ENCODE results near the gene CACNB1.
"Not testable (repeated sequence)": the region's sequence is repeated elsewhere in the genome, so short reads cannot be mapped to it uniquely, and the experiment has no call there.

CACNB1 gene

GRCh38 chr17:39150104-39150634 lies 47.3 kb downstream of the CACNB1 start:
- no peak for DNase-seq

DNA sequence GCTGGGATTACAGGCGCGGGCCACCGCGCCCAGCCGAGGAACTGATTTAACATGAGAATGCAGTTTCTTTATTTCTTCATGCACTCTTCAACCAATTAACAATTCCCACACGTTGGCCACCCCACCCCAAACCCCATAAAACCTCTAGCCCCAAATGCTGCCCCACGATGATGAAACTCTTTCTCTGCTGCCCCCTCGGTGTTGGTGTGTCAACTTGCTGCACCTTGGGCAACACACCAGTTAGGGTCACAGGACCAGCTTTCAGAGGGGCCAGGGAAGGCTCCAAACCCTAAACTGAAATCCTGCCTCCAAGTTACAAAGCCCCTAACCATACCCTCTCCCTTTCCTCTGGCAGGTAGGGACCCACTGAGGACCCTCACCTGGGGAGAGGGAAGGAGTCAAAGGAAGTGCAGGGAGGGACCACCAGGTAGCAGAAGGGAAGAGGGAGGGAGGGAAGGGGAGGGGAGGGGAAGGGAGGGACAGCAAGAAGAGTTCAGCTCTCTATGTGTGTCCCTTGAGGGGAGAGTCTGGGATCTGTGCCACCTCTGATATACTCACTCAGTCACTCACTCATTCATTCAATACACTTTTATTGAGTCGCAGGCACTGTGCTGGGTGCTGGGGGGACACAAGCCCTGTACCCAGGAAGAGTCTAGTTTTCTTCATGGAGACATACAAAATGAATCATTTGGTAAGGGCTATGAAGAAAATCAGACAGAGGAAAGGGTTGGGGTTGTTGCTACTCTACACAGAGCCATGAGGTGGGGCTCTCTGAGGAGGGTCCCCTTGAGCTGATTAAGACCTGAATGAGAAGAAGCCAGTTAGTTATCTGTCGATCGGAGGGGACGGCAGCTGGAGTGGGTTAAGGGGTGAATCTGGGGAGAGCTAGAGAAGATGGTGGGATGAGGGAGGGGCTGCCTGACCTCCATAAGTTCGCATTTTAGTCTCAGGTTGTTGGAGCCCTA lies 50.0 kb downstream of the CACNB1 start:
- no peak for DNase-seq

DNA sequence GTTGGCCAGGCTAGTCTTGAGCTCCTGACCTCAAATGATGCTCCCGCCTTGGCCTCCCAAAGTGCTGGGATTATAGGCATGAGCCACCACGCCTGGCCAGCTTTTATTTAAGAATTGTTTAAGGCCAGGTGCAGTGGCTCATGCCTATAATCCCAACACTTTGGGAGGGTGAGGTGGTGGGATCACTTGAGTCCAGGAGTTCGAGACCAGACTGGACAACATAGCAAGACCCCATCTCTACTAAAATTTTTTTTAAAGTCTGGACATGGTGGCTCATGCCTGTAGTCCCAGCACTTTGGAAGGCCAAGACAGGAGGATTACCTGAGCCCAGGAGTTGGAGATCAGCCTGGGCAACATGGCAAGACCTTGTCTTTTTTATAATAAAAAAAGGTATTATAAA lies 51.2 kb downstream of the CACNB1 start:
- no peak for DNase-seq

DNA sequence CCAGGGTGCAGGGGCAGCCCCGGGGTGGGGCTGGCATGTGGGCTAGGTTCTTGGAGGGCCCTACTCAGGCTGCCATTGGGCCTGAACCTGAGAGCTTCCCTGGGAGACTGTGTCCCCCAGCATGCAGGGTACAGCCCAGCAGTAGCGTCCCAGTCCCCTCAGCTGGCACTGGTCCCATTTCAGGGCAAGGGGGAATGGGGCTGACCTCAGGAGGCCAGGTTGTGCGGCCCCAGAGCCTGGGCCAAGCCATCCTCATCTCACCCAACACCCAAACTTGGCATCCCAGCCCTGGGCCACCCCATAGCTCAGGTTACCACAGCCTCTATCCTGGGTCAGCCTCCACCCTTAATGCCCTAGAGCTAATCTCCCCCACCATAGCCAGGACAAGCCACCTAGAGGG lies 52.3 kb downstream of the CACNB1 start:
- DNase-seq: no peak

- DNase-seq: no peak
Observed at GRCh38 chr17:39144416-39144840, 53.0 kb downstream of the CACNB1 start.

- no peak for DNase-seq
Observed at GRCh38 chr17:39143552-39144093, 53.8 kb downstream of the CACNB1 start.

DNA sequence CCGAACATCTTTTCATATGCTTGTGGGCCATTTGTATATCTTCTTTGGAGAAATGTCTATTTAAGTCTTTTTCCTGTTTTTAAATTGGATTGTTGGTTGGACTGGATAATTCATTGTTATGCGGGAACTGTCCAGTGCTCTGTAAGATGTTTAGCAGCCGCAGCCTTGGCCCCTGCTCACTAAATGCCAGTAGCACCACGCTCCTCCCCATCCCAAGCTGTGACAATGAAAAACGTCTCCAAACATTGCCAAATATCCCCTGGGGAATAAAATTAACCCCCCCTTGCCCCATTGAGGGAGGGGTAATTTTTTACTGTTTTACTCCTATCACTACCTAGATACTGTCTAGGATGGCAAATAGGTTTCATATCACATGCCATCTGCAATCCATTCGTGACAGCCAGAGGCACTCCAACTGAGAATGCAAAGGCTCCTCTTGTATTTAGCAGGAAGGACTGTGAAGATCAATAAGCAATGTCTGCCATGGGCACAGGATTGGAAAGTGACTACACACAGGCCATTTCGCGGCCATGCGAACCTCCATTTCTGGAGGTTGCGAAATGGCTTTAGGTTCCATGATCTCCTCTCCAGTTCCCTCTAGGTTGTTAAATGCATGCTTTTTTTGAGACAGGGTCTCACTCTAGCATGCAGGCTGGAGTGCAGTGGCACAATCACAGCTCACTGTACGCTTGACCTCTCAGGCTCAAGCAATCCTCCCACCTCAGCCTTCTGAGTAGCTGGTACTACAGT lies 55.4 kb downstream of the CACNB1 start:
- no peak for DNase-seq

DNA sequence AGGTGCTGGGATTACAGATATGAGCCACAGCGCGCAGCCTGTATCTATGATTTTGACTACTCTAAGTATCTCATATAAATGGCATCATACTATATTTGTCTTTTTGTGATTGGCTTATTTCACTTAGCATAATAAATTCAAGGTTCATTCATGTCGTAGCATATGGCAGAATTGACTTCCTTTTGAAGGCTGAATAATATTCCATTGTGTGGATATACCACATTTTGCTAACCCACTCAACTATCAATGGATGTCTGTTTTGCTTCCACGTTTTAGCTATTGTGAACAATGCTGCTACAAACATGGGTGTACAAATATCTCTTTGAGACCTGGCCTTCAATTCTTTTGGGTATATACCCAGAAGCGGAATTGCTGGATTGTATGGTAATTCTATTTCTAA lies 56.2 kb downstream of the CACNB1 start:
- DNase-seq: no peak

DNA sequence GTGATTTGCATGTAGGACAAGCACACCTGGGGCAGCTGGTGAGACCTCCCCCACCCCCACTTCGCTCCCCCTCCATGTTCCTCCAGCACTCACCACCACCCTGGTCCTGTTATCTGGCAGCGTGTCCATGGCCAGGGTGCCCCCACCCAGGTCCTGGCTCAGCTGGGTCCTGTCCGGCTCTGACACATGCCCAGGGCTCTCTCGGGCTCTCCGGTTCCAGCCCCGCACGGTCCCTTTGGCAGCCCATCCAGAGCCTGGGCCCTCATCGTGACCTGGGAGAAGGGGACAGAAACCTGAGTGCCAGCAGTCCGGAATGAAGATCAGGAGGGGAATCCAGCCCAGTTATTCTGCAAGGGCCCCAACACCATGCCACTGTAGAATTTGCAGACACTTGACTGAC lies 57.9 kb downstream of the CACNB1 start:
- no peak for DNase-seq

- DNase-seq: no peak
Observed at GRCh38 chr17:39139161-39139511, 58.3 kb downstream of the CACNB1 start.

DNA sequence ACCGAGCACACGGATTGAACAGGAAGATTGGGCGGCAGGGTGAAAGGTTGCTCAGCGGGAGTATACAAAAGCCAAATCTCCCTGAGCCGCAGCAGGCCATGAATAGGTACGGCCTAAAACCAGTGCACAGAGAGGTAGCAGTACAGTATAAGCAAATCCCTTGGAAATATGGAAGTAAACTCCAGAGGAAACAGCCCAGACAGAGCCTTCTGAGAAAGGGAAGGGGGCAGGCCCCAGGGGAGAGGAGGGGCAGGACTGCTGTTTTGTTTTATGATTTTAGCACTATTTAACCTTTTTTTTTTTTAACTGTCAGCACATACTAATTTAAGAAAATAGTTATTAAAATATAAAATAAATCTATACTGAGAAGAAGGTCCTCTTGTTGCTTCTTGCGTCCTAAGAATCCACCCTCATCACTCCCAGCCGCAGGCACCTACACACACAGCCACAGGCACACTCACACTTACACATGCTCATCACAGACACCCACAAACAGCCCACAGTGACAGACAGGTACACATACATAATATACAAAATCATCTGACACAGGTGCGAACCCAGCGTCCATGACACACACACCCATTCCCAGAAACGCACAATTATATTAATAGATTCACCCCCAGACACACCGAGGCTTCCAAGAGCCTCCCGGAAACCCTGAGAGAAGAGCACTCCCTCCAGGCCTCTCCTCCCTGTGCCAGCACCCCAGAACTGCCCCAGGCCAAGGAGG lies 58.9 kb downstream of the CACNB1 start:
- DNase-seq: no peak

DNA sequence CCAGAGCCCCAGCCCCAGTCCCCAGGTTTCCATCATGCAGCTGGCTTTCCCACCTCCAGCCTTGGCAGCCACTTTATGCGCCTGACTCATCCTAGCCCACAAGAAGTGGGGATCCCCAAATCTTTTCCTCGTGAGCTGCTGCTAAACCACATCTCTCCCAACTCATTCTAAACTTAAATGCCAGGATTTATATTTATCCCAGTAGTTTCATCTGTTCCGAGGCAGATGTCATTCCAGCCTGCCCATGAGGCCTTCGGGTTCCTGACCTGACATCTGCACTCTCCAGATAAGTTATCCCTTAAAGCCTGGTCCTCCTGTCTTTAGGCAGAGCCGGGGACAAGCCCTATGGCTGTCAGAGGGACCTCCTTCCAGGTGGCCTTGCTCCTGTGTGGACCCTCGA lies 62.6 kb downstream of the CACNB1 start:
- no peak for DNase-seq

- no peak for DNase-seq
Observed at GRCh38 chr17:39132192-39132610, 65.3 kb downstream of the CACNB1 start.

DNA sequence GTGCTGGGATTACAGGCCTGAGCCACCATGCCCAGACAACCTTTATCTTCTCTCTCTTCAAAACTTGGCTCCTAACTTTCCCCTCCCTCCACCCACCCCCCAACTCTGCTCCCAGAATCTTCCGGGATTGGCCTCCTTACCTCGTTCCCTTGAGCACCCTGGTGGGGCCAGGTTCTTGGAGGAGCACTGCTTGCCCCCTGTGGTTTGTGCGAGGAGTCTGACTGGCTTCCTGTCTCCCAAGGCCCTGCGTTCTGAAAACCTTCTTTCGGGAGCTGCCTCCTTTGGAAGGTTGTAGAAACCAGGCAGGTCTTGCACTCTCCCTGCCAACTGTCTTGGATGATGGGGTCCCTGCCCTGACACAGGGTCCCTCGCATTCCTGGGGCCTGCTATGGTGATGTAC lies 65.9 kb downstream of the CACNB1 start:
- no peak for DNase-seq

DNA sequence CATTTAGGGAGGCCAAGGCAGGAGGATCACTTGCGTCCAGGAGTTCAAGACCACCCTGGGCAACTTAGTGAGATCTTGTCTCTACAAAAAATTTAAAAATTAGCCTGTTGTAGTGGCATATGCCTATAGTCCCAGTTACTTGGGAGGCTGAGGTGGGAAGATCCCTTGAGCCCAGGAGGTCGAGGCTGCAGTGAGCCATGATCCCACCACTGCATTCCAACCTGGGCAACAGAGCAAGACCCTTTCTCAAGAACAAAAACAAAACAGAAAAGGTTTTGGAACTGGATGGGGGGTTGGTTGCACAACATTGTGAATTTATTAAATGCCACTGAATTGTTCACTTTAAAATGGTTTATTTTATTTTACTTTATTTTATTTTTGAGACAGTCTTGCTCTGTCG lies 67.3 kb downstream of the CACNB1 start:
- no peak for DNase-seq

DNA sequence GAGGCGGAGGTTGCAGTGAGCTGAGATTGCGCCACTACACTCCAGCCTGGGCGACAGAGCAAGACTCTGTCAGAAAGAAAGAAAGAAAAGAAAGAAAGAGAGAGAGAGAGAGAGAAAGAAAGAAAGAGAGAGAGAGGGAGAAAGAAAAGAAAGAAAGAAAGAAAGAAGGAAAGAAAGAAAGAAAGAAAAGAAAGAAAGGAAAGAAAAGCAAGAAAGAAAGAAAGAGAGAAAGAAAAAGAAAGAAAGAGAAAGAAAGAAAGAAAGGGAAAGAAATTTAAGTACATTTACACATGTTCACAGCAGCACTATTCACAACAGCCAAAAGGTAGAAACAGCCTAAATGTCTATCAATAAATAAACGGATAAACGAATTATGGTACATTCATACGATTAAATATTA lies 67.9 kb downstream of the CACNB1 start:
- DNase-seq: not testable (repeated sequence)

- no peak for DNase-seq
Observed at GRCh38 chr17:39126436-39126835, 71.0 kb downstream of the CACNB1 start.

DNA sequence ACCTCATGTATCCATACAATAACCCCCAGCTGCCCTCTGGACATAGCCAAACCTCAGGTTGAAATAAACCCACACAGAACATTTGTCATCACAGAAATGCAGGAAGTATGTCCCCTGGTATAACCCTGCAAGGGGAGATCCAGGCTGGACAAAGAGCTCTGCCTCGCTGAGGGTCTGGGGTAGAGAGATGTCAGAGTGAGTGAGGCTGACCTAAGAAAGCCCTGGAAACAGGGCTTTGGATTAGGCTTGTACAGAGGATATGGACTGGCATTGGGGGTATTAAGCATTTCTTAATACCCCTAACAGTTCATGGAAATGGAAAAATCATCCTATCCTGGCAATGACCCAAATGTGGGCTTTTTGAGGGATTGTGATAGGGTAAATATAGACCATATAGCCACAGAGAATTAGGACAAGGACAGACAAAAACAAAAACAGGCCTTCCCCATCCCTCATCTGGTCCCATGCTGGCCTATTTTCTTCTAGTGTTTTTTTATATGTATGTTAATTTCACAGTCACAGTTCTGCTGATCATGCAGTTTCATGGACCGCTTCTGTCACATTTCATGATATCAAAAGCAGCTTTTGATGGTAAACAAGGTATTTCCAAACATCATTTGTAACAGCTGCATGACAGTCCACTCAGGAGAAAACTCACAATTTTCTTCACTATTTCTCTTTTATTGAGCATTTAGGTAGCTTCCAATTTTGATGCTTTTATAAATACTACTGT lies 72.2 kb downstream of the CACNB1 start:
- DNase-seq: no peak

- DNase-seq: no peak
Observed at GRCh38 chr17:39123627-39124026, 73.8 kb downstream of the CACNB1 start.
